SK-N-MC (cell line): ENCODE results near the gene SLC35F2.

Experiments used
- EZH2 ChIP-seq: fragments of 200-600 bp; sonication (generic); IDR thresholded peaks from one replicate; pipeline ENCODE4 v1.6.1; 2017; ENCODE audit warnings: antibody characterized with exemption
- FOXP2 ChIP-seq: optimal IDR thresholded peaks from 2 replicates; pipeline ENCODE3; 2011; ENCODE audit warnings: mild to moderate bottlenecking, moderate library complexity; ENCODE audit not compliant: insufficient read depth; ENCODE audit errors: extremely low read length, control extremely low read depth
- POLR2AphosphoS5 ChIP-seq: IDR thresholded peaks from 2 replicates; pipeline ENCODE4 v1.6.1; 2012; ENCODE audit warnings: mild to moderate bottlenecking, low read depth, low read length, borderline replicate concordance

GRCh38 chr11:107752508-107752907 lies 106.1 kb downstream of the SLC35F2 start:
- no peak for TF ChIP-seq EZH2
- TF ChIP-seq FOXP2 = no peak
- no peak for TF ChIP-seq POLR2AphosphoS5
